Mesendoderm (in vitro differentiated cells): ENCODE measurements around the gene TMEM236.

Experiments used
- DNase-seq: peaks from one replicate; pipeline ENCODE4 v3.0.0; 2013
- H2AK5ac ChIP-seq: 2 replicates; pipeline ENCODE4 v1.6.1; 2013; ENCODE audit warnings: low read length, inconsistent platforms
- H2BK120ac ChIP-seq: 2 replicates; pipeline ENCODE4 v1.6.1; 2013; ENCODE audit warnings: low read depth, mild to moderate bottlenecking, low read length, moderate library complexity, mixed read lengths
- H2BK15ac ChIP-seq: replicated peaks from 2 replicates; pipeline ENCODE4 v1.6.1; 2013; ENCODE audit warnings: low read depth, mild to moderate bottlenecking, moderate library complexity
- H2BK5ac ChIP-seq: 2 replicates; pipeline ENCODE4 v1.6.1; 2013; ENCODE audit warnings: low read length, inconsistent platforms
- H3K18ac ChIP-seq: 2 replicates; pipeline ENCODE4 v1.6.1; 2013; ENCODE audit warnings: mild to moderate bottlenecking, low read length, mixed read lengths
- H3K23ac ChIP-seq: one replicate; pipeline ENCODE4 v1.6.1; 2013; ENCODE audit warnings: low read length
- H3K27ac ChIP-seq: 2 replicates; pipeline ENCODE4 v1.5.1; 2013; ENCODE audit warnings: low read depth, mild to moderate bottlenecking, inconsistent platforms, low read length, moderate library complexity
- H3K27me3 ChIP-seq: 2 replicates; pipeline ENCODE4 v1.6.1; 2013; ENCODE audit warnings: low read length, control low read depth, mild to moderate bottlenecking, inconsistent platforms; ENCODE audit not compliant: insufficient read depth, poor library complexity
- H3K36me3 ChIP-seq: 2 replicates; pipeline ENCODE4 v1.6.1; 2013; ENCODE audit warnings: low read length, inconsistent platforms; ENCODE audit not compliant: control insufficient read depth, insufficient read depth
- H3K4ac ChIP-seq: one replicate; pipeline ENCODE4 v1.6.1; 2013; ENCODE audit warnings: low read depth, mild to moderate bottlenecking, low read length, moderate library complexity
- H3K4me1 ChIP-seq: 2 replicates; pipeline ENCODE4 v1.6.1; 2013; ENCODE audit warnings: low read depth, low read length, inconsistent platforms; ENCODE audit not compliant: control insufficient read depth
- H3K4me2 ChIP-seq: 2 replicates; pipeline ENCODE4 v1.6.1; 2013; ENCODE audit warnings: low read length
- H3K4me3 ChIP-seq: 2 replicates; pipeline ENCODE4 v1.5.1; 2013; ENCODE audit warnings: mild to moderate bottlenecking, low read length
- H3K56ac ChIP-seq: one replicate; pipeline ENCODE4 v1.6.1; 2013; ENCODE audit warnings: low read length
- H3K79me1 ChIP-seq: 2 replicates; pipeline ENCODE4 v1.6.1; 2013; ENCODE audit warnings: low read length, inconsistent platforms
- H3K79me2 ChIP-seq: 2 replicates; pipeline ENCODE4 v1.6.1; 2013; ENCODE audit warnings: mild to moderate bottlenecking, low read length; ENCODE audit not compliant: control insufficient read depth, insufficient read depth
- H3K9ac ChIP-seq: 2 replicates; pipeline ENCODE4 v1.6.1; 2013; ENCODE audit warnings: low read length, inconsistent platforms
- H4K5ac ChIP-seq: one replicate; pipeline ENCODE4 v1.6.1; 2013; ENCODE audit warnings: low read length
- H4K8ac ChIP-seq: one replicate; pipeline ENCODE4 v1.6.1; 2013; ENCODE audit warnings: low read depth, mild to moderate bottlenecking, control low read depth, low read length, moderate library complexity
- WGBS: extraction: QIAGEN DNeasy Blood & Tissue Kit; methylation state at CpG from one replicate; pipeline ENCODE4 v1.1.7; 2013; ENCODE audit warnings: low lambda C conversion rate, missing lambda C conversion rate; ENCODE audit not compliant: insufficient coverage; ENCODE audit errors: extremely low coverage; 5-methylcytosine and 5-hydroxymethylcytosine counted together

TMEM236 gene

DNA sequence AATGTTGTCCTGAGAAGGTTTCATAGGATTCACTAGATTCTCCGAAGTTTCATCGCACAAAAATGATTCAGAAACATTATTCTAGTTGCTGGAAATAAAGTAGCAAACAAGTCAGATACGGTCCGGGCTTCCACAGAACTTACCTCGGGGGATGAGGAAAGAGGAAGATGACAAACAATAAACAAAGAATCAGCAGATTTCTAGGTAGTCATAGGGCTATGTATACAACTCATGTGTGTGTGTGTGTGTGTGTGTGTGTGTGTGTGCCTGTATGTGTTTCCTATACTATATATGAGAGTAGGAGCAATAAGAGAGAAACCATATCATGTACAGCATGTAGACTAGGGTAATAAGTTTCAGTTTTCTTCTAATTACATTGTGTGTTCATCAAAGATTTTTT, 16.5 kb downstream of the TMEM236 start:
- H2BK15ac ChIP-seq: no peak overlapping the region
- H4K8ac ChIP-seq: no peak overlapping the region
- no peak overlapping the region for H3K27ac ChIP-seq
- H3K9ac ChIP-seq: no peak overlapping the region
- no peak overlapping the region for H3K56ac ChIP-seq
- no peak overlapping the region for H3K18ac ChIP-seq
- H3K4ac ChIP-seq: no peak overlapping the region
- H3K4me2 ChIP-seq: no peak overlapping the region
- H3K36me3 ChIP-seq: no peaks in the 10 kb centered on the region
- no peaks in the 10 kb centered on the region for H3K79me1 ChIP-seq
- H3K27me3 ChIP-seq: peaks cover 4% of the 10 kb centered on the region
- H3K4me3 ChIP-seq: no peak overlapping the region
- DNase-seq: no peak
- no peak overlapping the region for H2AK5ac ChIP-seq
- no peak overlapping the region for H2BK120ac ChIP-seq
- H4K5ac ChIP-seq: no peak overlapping the region
- H3K79me2 ChIP-seq: no peaks in the 10 kb centered on the region
- H3K4me1 ChIP-seq: no peaks in the 10 kb centered on the region
- H3K23ac ChIP-seq: no peak overlapping the region
- no peak overlapping the region for H2BK5ac ChIP-seq
- no CpG with 5 or more reads among the region's 5 CpGs for WGBS

DNA sequence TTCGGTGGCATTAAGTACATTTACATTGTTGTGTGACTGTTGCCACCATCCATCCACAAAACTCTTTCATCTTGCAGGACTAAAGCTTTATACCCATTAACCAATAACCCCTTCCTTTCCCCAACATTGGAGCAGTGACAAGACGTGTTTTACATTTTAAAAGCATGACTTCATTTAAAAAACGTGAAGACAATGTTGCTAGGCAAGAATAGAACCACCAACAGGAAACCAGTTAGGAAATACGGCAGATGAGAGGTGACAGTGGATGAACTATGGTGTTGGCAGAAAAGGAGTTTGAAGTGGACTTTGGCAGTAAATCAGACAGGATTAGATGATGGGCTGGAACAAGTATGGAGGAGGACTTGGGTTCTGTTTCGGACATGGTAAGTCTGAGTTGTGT, 17.0 kb downstream of the TMEM236 start:
- Histone ChIP-seq H4K5ac (no peak overlapping the region), H2BK120ac (no peak overlapping the region), H3K27me3 (peaks cover 3% of the 10 kb centered on the region), H3K4me1 (no peaks in the 10 kb centered on the region), H3K4ac (no peak overlapping the region), H3K9ac (no peak overlapping the region), H3K79me1 (no peaks in the 10 kb centered on the region), H3K79me2 (no peaks in the 10 kb centered on the region), H2AK5ac (no peak overlapping the region), H3K4me2 (no peak overlapping the region), H4K8ac (no peak overlapping the region), H3K36me3 (no peaks in the 10 kb centered on the region), H3K4me3 (no peak overlapping the region), H3K56ac (no peak overlapping the region), H2BK15ac (no peak overlapping the region), H3K27ac (no peak overlapping the region), H3K18ac (no peak overlapping the region), H2BK5ac (no peak overlapping the region), H3K23ac (no peak overlapping the region)
- peak; percentile 44 for DNase-seq
- no CpG with 5 or more reads among the region's 5 CpGs for WGBS

DNA sequence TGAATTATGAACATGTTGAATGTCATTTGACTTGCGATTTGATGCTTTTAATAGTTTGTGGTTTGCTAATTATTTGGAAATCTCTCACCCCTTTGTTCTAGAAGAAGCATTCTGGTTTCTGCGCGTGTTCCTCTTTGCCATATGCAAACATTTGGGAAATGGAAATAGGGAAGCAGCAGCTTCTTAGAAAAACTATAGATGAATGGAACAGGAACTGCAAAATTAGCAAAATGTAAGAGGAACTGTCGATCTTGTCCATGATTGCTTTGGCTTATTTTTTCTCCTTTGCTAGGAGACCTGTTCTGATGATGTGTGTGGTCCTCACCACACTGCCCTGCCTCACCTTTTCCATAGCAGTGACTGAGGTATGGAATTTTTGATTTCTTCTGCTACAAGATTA, 19.0 kb downstream of the TMEM236 start:
- Histone ChIP-seq H3K27ac (no peak overlapping the region), H3K4me2 (no peak overlapping the region), H3K23ac (no peak overlapping the region), H3K4me3 (no peak overlapping the region), H2BK5ac (no peak overlapping the region), H3K27me3 (no peaks in the 10 kb centered on the region), H3K36me3 (no peaks in the 10 kb centered on the region), H2BK120ac (no peak overlapping the region), H3K79me1 (no peaks in the 10 kb centered on the region), H2BK15ac (no peak overlapping the region), H3K56ac (no peak overlapping the region), H3K79me2 (no peaks in the 10 kb centered on the region), H3K4ac (no peak overlapping the region), H3K18ac (no peak overlapping the region), H3K9ac (no peak overlapping the region), H3K4me1 (no peaks in the 10 kb centered on the region), H4K8ac (no peak overlapping the region), H2AK5ac (no peak overlapping the region), H4K5ac (no peak overlapping the region)
- WGBS: no CpG with 5 or more reads among the region's 4 CpGs
- DNase-seq: no peak

DNA sequence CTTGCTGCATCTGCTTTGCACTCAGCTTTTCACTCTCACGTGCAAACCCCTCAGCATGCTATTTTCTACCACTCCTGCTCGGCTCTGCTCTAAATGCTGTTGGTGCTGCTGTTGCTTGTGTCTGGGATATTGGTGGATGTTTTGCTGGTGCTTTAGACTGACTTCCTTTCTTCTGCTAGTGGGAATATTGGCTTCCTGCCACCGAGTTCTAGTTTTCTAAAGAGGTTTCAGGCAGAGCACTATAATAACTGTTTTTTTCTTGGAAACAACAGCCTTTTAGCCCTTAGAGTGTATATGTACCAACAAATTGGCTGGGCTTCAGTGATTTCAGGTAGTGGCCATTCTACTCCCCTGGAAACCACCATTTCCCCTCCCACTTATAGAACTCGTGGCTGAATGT, 27.8 kb downstream of the TMEM236 start:
- no peak overlapping the region for H3K4ac ChIP-seq
- H3K4me2 ChIP-seq: no peak overlapping the region
- no peak overlapping the region for H4K5ac ChIP-seq
- H2BK5ac ChIP-seq: no peak overlapping the region
- no peaks in the 10 kb centered on the region for H3K27me3 ChIP-seq
- H2AK5ac ChIP-seq: no peak overlapping the region
- H4K8ac ChIP-seq: no peak overlapping the region
- DNase-seq: no peak
- H3K79me1 ChIP-seq: no peaks in the 10 kb centered on the region
- H2BK120ac ChIP-seq: no peak overlapping the region
- H3K56ac ChIP-seq: no peak overlapping the region
- no peaks in the 10 kb centered on the region for H3K79me2 ChIP-seq
- no peak overlapping the region for H3K9ac ChIP-seq
- no peak overlapping the region for H3K27ac ChIP-seq
- H3K36me3 ChIP-seq: no peaks in the 10 kb centered on the region
- H2BK15ac ChIP-seq: no peak overlapping the region
- WGBS: no CpG with 5 or more reads among the region's 4 CpGs
- no peaks in the 10 kb centered on the region for H3K4me1 ChIP-seq
- H3K23ac ChIP-seq: no peak overlapping the region
- no peak overlapping the region for H3K4me3 ChIP-seq
- no peak overlapping the region for H3K18ac ChIP-seq

DNA sequence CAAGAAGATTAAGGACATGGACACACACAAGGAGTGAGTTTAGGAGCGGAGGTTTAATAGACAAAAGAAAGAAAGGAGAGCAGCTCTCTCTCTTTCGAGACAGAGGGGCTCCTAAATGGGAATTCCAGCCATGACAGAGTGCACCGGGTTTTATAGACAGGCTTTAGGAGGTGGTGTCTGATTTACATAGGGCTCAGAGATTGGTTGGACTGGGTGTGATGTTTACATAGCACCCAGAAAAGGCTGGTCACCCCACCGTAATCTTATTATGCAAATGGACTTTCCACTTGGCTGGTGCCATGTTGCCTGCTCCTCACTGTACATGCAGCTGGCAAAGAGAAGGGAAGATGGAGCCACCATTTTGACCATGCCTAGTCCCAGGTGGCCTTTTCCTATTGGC, 28.7 kb downstream of the TMEM236 start:
- Histone ChIP-seq H3K36me3 (no peaks in the 10 kb centered on the region), H3K4ac (no peak overlapping the region), H2BK120ac (no peak overlapping the region), H2BK5ac (no peak overlapping the region), H3K9ac (no peak overlapping the region), H3K27me3 (no peaks in the 10 kb centered on the region), H2AK5ac (no peak overlapping the region), H3K18ac (no peak overlapping the region), H3K56ac (no peak overlapping the region), H2BK15ac (no peak overlapping the region), H3K79me2 (no peaks in the 10 kb centered on the region), H4K8ac (no peak overlapping the region), H3K27ac (no peak overlapping the region), H3K23ac (no peak overlapping the region), H3K4me1 (no peaks in the 10 kb centered on the region), H3K79me1 (no peaks in the 10 kb centered on the region), H3K4me2 (no peak overlapping the region), H3K4me3 (no peak overlapping the region), H4K5ac (no peak overlapping the region)
- no peak for DNase-seq
- WGBS: no CpG with 5 or more reads among the region's 4 CpGs

- no peaks in the 10 kb centered on the region for H3K79me2 ChIP-seq
- H3K23ac ChIP-seq: no peak overlapping the region
- H3K36me3 ChIP-seq: no peaks in the 10 kb centered on the region
- H4K8ac ChIP-seq: no peak overlapping the region
- H2BK15ac ChIP-seq: no peak overlapping the region
- DNase-seq: peak; percentile 53
- no peak overlapping the region for H3K56ac ChIP-seq
- no peak overlapping the region for H2BK120ac ChIP-seq
- H2BK5ac ChIP-seq: no peak overlapping the region
- H3K4ac ChIP-seq: no peak overlapping the region
- no peaks in the 10 kb centered on the region for H3K27me3 ChIP-seq
- H3K4me3 ChIP-seq: no peak overlapping the region
- H3K4me1 ChIP-seq: no peaks in the 10 kb centered on the region
- no peak overlapping the region for H3K18ac ChIP-seq
- no peaks in the 10 kb centered on the region for H3K79me1 ChIP-seq
- H3K9ac ChIP-seq: no peak overlapping the region
- no peak overlapping the region for H4K5ac ChIP-seq
- no peak overlapping the region for H3K4me2 ChIP-seq
- no CpG with 5 or more reads among the region's 2 CpGs for WGBS
- no peak overlapping the region for H2AK5ac ChIP-seq
- no peak overlapping the region for H3K27ac ChIP-seq
Observed at GRCh38 chr10:17781856-17782255, 29.9 kb downstream of the TMEM236 start.
